GM21576 (cell line): ENCODE measurements around the gene NAMPT.
"Not testable (repeated sequence)": the region's sequence is repeated elsewhere in the genome, so short reads cannot be mapped to it uniquely, and the experiment has no call there.

Source experiments
- ATAC-seq: cut with Tn5 transposase; IDR thresholded peaks from one replicate; pipeline ENCODE4 v1.9.1; 2021; ENCODE audit warnings: mild to moderate bottlenecking, moderate library complexity; ENCODE audit not compliant: unreplicated experiment

Gene NAMPT

DNA sequence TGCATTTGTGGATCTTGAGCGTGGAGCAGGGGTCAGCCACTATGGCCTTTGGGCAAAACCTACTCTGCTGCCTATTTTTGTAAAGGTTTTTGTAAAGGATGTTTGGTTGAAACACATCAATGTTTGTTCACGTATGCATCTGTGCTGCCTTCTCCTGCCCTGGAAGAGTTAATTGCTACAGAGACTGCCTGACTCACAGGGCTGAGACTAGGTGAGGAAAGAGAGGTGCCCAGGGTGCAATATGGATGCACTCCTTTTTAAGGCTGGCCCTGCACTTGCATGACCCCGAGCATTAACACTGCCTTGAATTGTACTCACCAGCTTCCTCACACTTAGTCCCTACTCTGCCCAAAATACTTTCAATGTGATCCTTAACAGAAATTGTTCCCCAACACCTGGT is 20.9 kb upstream of the NAMPT start:
- ATAC-seq, result no peak

DNA sequence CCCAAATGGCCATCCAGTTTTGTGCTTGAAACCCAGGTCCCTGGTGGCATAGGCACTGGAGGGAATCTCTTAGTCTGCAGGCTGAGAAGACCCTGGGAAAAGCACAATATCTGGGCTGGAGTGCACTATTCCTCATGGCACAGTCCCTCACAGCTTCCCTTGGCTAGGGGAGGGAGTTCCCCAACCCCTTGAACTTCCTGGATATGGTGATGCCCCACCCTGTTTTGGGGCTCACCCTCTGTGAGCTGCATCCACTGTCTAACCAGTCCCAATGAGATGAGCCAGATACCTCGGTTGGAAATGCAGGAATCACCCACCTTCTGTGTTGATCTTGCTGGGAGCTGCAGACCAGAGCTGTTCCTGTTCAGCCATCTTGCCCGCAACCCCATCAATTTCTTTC is 19.8 kb upstream of the NAMPT start:
- no peak for ATAC-seq

DNA sequence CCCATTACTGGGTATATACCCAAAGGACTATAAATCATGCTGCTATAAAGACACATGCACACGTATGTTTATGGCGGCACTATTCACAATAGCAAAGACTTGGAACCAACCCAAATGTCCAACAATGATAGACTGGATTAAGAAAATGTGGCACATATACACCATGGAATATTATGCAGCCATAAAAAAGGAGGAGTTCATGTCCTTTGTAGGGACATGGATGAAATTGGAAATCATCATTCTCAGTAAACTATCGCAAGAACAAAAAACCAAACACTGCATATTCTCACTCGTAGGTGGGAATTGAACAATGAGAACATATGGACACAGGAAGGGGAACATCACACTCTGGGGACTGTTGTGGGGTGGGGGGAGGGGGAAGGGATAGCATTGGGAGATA is 13.8 kb upstream of the NAMPT start:
- not testable (repeated sequence) for ATAC-seq

DNA sequence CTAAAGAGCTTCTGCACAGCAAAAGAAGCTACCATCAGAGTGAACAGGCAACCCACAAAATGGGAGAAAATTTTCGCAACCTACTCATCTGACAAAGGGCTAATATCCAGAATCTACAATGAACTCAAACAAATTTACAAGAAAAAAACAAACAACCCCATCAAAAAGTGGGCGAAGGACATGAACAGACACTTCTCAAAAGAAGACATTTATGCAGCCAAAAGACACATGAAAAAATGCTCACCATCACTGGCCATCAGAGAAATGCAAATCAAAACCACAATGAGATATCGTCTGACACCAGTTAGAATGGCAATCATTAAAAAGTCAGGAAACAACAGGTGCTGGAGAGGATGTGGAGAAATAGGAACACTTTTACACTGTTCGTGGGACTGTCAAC is 13.4 kb upstream of the NAMPT start:
- ATAC-seq, result not testable (repeated sequence)

DNA sequence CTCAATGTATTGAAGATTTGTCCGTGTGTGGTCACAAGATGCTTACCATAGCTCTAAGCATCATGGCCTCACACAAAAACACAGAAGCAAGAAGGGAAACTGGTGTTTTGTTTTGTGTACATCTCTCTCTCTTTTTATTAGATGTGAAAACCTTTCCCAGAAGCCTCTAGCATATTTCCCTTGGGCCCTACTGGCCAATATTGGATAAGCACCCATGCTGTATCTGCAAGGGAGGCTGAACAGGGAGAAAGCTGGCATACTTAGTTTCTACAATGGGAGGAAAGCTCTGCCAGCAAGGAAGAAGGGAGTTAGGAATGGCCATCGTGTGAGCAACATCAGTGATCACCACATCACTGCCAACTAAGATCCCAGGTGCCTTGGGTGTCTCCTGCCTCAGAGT is 9.6 kb upstream of the NAMPT start:
- ATAC-seq, result no peak

DNA sequence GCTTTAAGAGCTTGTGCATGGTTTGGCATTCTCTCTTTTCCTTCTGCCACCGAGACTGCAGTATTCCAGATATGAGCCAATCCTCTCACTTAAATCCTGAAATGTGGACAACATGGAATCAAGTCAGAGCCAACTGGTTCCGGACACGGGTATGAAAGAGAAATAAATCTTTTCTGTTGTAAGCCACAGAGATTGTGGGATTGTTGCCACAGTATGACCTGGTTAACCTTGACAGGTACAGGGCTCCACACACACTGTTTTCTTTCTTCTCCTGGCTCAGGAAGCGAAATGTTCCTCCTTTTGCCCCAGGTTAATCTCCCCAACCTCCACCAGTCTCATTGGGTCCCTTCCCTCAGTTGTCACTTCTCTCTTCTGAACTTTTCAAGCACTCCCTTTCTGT is 6.5 kb upstream of the NAMPT start:
- ATAC-seq, result no peak

DNA sequence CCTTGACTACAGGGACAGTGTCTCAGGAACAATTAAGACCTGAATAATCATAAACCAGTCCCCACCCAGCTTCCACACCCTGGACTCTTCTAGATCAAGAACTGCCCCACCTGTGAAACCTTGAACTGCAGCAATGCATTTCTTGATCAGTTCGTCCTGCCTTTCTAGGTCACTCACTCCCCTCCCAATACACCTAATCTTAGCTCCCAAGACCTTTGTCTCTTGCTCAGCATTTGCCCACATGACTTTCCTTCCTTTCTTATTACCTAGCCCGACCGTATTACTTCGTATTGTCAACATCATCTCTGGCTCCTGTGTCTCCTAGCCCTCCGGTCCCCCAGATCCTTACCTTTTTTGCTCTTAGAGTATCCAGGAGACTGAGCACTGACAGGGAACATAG is 5.5 kb upstream of the NAMPT start:
- no peak for ATAC-seq

DNA sequence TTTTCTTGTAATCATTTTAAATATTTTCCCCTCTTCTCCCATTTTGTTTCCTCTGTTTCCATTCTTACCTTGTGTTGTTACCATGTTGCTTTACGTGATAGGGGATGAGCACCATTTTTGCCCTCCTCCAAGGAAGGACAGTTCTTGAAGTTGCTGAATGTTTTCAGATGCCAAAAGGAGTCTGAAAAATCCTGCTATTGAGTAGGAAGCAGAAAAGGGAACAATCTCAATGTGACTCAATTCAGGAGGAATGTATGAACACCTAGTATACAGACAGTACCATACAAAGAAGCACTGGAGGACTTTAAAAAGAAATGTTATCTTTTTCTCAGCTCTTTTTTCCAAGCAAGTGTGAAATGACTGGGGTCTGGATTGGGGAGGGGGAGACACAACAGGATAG is 5.1 kb upstream of the NAMPT start:
- ATAC-seq, result no peak

DNA sequence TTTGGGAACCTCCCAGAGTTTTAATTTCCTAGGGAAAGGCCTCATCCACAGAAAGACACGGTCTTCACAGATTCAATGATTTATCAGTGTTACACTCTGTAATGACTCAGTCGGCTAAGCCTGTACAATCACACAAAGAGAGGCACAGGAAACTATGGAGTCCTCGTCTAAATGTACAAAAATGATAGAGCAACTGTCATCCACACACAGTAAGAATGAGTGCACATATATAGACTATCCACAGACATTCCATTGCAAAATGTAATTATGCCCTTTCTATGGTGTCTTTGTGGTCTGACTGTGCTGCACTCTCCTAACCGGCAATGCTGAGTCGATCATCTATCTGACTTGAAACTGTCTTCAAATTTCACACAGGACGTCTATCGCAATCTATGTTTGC is 3.5 kb upstream of the NAMPT start:
- no peak for ATAC-seq

DNA sequence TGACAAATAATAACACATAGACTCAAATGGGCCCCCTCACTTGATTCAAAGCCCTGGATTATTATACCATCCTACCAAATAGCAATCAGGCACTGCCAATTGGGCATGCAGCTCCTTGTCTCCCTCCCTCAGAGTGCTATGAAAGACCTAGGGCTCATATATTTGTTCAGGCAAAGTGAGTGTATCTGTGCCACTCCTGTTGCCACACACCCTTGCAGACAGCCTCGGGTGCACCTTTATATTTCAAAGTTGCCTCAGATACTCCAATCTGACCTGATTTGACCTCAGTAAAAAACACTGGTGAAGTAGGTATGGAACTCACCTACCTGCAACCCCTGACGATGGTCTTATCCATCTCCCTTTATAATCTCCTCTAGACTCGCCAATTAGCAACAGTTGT is 3.0 kb upstream of the NAMPT start:
- no peak for ATAC-seq

DNA sequence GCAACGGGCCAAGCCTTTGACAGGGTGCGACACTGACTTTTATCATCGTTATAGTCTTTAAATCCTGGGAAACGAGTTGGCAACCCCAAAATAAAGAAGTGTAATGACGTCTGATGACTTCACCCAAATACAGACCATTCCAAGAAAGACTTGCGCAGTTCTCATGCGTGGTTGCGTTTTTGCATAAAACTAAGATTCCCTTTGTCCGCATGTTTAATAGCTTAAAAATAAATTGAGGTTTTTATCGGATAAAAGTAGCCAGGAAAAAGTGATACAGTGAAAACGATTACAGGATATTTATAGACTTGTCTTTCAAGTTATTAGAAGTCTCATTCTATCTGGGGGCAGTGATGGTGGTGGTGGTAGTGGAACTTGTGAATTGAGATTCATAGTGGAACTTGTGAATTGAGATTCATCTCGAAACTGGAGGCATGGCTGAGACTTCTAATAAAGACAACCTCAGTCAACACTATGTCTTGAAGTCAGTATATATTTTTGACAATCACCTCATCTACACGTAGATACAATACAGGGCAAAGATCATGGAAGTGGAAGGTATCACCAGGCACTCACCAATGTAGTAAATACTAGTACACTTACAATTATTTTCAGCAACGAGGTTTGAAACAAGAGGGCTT is 1.2 kb upstream of the NAMPT start:
- ATAC-seq, result peak; percentile 29

DNA sequence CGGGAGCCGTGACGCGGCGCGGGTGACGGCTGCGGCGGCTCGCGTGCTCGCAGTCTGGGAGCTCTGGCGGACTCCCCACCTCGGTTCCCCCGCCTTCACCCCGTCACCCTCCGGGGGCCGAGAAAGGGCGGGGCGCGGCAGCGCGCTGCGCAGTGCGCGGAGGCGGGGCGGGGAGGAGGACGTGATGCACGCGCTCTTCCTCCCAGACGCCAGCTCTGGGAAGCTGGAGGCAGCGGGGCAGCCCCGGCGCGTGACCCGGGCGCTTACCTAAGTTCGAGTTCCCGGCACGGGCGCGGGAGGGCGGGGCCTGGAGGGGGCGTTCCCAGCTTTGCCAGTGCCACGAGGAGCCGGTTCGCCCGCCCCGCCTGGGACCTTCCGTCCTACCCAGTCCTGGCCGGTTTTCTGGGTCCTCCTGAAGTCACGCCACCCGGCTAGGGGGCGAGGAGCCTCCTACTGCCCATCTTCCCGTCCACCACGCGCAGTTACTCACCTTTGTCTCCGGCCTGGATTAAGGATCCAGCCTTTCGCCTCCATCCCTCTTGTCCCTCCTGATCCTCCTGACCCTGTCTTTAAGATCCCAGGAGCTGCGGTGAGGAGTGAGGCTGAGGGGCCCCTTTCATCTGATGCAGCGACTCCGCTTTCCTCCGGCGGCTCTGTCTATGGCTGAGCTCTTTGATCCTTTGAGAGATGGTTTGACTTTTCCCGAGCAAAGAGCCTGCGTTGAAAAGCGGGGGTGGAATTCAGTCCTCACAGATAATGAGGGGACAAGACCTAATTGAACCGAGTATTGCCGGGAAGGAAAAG is 470 bp upstream of the NAMPT start:
- peak; percentile 76 for ATAC-seq

DNA sequence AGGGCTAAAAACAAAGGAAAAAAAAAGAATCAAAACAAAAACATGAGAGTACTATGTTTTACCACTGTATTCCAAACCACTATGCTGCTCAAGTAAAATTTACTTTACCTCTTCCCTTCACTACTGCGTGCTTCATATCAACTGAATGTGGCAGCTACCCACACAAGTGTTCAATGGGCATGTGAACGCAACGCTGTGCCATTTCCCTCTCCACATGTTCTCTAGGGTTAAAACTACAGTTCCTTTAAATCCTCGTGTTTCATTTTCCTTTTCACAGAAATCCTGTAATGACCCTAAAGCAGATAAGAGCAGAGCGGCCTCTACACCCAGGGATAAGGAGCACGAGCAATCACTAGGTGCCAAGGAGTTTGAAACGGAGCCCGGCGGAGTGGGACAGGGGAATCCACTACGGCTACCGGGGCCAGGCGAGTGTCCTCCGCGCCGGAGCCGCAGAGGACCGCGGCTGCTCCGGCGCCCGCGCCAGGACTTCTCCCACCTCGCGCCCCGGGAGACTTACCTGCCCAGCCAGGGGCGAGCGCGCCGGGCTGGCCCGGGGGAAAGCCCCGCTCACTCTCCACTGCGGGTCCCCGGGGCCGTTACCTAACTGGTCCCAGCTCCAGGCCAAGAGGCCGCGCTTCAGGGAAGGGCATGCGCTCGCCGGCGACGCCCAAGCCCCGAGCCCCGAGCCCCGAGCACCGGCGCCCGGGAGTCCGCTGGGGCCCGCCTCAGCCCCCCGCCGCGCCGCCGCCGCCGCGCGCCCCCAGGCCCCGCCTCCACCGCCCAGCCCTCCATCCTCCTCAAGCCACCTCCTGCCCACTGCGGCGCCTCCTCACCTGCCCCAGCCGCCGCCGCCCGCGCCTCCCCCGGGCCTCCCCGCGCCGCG is 711 bp downstream of the NAMPT start:
- ATAC-seq, result peak; percentile 17

DNA sequence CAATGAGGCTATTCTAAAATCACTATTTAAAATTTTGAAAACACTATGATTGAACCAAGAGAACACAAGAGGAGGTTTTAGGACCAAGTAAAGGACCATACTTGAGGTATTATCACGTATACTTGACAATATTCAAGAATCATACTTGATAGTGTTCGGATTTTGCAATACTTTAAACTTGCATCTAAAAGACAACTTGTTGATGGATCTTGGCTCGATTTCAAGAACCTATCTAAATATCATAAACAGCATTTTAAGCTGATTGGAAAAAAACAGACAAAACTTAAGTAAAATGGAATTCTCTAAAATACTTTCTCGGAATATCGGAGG is 1.3 kb downstream of the NAMPT start:
- no peak for ATAC-seq

DNA sequence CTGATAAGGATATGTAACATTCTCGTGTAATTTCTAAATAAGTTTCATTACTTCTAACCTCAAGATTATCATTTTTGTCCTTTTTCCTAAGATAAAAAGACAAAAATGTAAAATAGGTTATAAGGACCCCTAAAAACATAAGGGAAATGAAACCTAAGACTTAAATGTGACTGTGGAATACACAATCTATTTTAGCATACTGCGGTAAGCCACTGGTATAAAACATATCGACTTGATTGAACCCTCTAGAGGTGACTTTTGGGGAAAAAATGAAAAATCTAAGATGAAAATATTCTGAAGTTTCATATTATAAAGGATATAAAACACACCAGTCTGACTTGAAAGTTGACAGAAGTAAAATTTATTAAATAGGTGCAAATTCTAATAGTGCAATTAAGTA is 1.9 kb downstream of the NAMPT start:
- no peak for ATAC-seq

DNA sequence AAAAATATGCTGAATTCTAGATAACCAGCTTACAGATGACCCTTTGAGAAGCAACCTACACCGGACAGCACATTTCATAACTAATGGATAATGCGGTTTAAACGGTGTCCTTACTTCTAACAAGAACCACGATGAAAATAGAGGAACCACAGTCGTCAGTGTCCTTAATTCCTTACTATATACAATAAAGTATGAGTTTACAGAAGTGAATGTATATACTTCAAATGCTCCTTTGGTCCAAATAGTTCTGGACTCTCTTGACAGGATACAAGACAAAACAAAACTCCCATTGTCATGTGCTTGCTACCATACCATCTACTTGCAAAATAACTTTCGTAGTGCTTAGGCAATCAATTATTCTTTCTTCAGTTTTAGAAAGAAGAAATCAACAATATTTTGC is 2.4 kb downstream of the NAMPT start:
- ATAC-seq, result no peak

DNA sequence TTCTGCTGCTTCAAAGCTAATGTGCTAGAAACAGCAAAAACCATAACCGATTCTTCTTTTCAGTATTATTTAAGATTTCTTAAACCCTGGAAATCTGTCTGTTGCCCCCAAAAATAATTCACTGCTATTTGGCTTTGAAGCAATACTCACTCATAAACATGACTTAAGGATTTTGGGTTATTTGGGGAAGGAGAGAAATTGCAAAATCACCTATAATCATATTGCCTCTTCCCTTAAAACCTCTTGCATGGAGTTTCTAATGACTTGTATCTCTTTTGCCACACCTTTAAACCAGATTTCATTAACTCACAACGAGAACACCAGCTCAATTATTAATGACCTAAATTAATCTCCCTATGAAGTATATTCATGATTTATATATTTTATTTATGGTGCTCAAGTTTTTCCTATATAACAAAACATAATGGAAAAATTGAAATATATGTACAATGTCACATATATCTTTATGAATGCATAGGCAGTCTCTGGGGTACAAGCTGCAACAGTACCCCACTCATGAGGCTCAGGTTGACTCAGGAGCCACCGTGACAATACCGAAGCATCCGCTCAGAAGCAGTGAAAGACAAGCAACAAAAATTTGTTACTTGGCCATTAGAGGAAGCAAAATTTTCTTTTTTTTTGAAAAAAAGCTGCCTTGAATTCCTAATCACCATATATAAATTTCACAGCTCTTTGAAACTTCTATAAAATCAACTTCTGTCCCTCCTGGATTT is 3.0 kb downstream of the NAMPT start:
- no peak for ATAC-seq

DNA sequence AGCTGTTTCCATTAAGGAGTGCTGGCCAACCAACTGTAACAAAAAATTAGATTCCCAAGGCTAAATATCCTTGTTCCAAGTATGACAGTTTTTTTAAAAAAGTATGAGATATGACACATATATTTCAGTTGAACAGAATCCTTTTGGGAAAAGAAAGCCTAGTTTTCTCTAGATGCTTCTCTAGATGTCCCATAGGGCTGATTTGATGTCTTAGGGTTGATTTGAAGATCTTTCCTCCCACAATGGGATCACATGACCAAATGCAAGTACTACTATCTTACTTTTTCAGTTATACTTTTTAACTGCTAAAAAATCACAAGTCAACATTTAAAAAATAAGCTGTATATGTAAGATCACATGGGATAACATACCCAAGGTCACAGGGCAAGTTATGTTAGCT is 3.7 kb downstream of the NAMPT start:
- no peak for ATAC-seq

DNA sequence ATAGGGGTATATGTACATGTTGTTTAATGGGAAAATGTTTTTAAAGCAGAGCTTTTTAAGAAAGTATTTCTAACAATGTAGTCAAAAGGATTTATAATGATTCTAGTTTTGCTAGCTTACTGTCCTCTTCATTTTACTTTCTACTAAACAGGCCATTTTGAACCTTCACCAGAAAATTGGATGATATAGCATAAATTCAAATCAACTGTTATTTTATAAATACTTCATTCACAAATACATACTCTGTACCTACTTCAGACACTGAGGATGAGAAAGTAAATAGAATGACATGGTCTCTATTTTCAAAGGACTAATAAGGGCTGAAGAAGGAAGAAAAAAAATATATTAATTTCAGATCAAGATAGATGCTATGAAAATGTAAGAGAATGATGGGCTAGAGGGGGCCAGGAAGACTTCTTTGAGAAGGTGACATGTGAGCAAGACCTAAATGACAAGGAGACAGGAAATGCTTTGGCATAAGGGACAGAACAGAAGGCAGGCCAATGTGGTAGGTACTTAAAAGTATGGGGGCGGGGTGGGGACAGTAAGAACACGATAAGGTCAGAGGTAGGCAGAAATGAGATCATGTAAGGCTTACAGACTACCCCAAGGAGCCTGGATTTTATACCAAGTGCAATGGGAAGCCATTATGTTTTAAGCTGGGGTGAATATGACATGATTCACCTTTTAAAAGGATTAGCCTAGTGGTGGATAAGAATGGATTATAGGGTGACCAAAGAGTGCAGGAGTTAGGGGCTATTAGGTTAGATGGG is 5.2 kb downstream of the NAMPT start:
- ATAC-seq, result no peak

DNA sequence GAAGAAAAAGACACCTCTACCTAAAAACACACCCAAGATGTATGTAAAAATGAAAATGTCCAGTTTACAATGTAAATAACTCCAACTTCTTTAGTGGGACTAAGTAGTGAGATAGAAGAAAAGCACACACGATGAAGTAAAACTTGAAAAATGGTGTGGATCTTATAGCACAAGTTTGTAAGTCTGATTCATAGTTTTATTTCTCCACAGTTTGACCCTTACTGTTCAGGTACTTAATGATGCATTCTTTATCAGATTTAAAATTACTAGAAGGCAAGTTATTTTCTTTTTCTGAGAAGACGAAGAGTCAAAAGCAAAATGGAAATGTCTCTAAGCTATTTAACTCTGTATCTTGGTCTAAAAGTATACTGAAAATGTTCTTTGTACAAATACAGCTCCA is 6.1 kb downstream of the NAMPT start:
- ATAC-seq, result no peak

DNA sequence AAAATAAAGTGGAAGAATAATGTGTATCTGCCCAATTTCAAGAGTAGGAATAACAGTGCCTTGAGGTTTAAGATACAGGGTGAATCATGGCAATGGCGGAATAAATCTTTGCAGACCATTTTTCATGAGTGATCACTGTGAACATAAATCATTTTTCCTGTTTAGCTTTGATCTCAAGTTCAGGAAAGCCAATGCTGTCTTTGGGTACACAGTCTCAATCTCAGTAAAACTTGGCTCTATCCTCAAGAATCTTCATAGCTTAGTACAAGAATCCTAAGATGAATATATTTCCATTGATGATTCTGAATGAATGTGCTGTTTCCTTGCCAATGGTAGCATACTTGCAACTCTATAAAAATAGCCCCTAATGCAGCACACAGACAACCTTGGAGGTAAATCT is 6.8 kb downstream of the NAMPT start:
- no peak for ATAC-seq
